HG03280 (cell line): ENCODE data around the gene PSMA4.
"Not testable (repeated sequence)": the region's sequence is repeated elsewhere in the genome, so short reads cannot be mapped to it uniquely, and the experiment has no call there.

Experiments used
- ATAC-seq: cut with Tn5 transposase; IDR thresholded peaks from one replicate; pipeline ENCODE4 v1.9.1; 2021; ENCODE audit warnings: mild to moderate bottlenecking, moderate library complexity; ENCODE audit not compliant: unreplicated experiment

Gene PSMA4

GRCh38 chr15:78550815-78551214 lies 10.6 kb downstream of the PSMA4 start:
- no peak for ATAC-seq

- no peak for ATAC-seq
Observed at GRCh38 chr15:78551902-78552301, 11.7 kb downstream of the PSMA4 start.

GRCh38 chr15:78552597-78552996 lies 12.4 kb downstream of the PSMA4 start:
- no peak for ATAC-seq

- ATAC-seq = not testable (repeated sequence)
Observed at GRCh38 chr15:78560201-78560600, 20.0 kb downstream of the PSMA4 start.

GRCh38 chr15:78561490-78561889 lies 21.2 kb downstream of the PSMA4 start:
- no peak for ATAC-seq

- no peak for ATAC-seq
Observed at GRCh38 chr15:78563092-78563491, 22.8 kb downstream of the PSMA4 start.

- peak; percentile 13 for ATAC-seq
Observed at GRCh38 chr15:78564743-78565096, 24.5 kb downstream of the PSMA4 start.

- ATAC-seq = peak; percentile 91
Observed at GRCh38 chr15:78565097-78565950, 25.1 kb downstream of the PSMA4 start, which contains the start of gene CHRNA5. Gene CHRNA5, plus strand, starts transcription at chr15:78565520. Its CDS starts 200 bp downstream, at chr15:78565720.

- ATAC-seq = peak; percentile 21
Observed at GRCh38 chr15:78565951-78566774, 25.9 kb downstream of the PSMA4 start.

- no peak for ATAC-seq
Observed at GRCh38 chr15:78567531-78567930, 27.3 kb downstream of the PSMA4 start.

GRCh38 chr15:78570710-78571109 lies 30.5 kb downstream of the PSMA4 start:
- ATAC-seq = no peak

- ATAC-seq = no peak
Observed at GRCh38 chr15:78571382-78571781, 31.1 kb downstream of the PSMA4 start.

GRCh38 chr15:78573416-78573815 lies 33.2 kb downstream of the PSMA4 start:
- no peak for ATAC-seq

- no peak for ATAC-seq
Observed at GRCh38 chr15:78574944-78575343, 34.7 kb downstream of the PSMA4 start.

GRCh38 chr15:78597583-78597982 lies 57.3 kb downstream of the PSMA4 start:
- no peak for ATAC-seq

- ATAC-seq = no peak
Observed at GRCh38 chr15:78598348-78598747, 58.1 kb downstream of the PSMA4 start.

- ATAC-seq = no peak
Observed at GRCh38 chr15:78599189-78599588, 58.9 kb downstream of the PSMA4 start.
